Measurements from ENCODE around the gene PRSS56.

PRSS56 gene

GRCh38 chr2:232533944-232534710 lies 13.9 kb downstream of the PRSS56 start:
- no peak for DNase-seq
- Histone ChIP-seq H3K9me3 (ENCODE audit: control insufficient read depth, low read length) (no peaks in the 10 kb centered on the region), H3K27ac (ENCODE audit: insufficient read depth, low read length, poor library complexity, severe bottlenecking) (no peak overlapping the region), H3K4me1 (ENCODE audit: control insufficient read depth, insufficient read depth, low read length, poor library complexity, severe bottlenecking) (no peaks in the 10 kb centered on the region), H3K4me3 (ENCODE audit: insufficient read depth, low read depth, low read length, poor library complexity, severe bottlenecking) (no peak overlapping the region), H3K27me3 (replicated peaks; ENCODE audit: control insufficient read depth, insufficient read depth, low read length, poor library complexity, severe bottlenecking) (no peaks in the 10 kb centered on the region), H3K36me3 (ENCODE audit: control insufficient read depth, insufficient read depth, low read length) (no peaks in the 10 kb centered on the region)

- Histone ChIP-seq H3K36me3 (ENCODE audit: control insufficient read depth, insufficient read depth, low read length) (no peaks in the 10 kb centered on the region), H3K4me3 (ENCODE audit: insufficient read depth, low read depth, low read length, poor library complexity, severe bottlenecking) (no peak overlapping the region), H3K9me3 (ENCODE audit: control insufficient read depth, low read length) (no peaks in the 10 kb centered on the region), H3K4me1 (ENCODE audit: control insufficient read depth, insufficient read depth, low read length, poor library complexity, severe bottlenecking) (no peaks in the 10 kb centered on the region), H3K27ac (ENCODE audit: insufficient read depth, low read length, poor library complexity, severe bottlenecking) (no peak overlapping the region), H3K27me3 (replicated peaks; ENCODE audit: control insufficient read depth, insufficient read depth, low read length, poor library complexity, severe bottlenecking) (no peaks in the 10 kb centered on the region)
- no peak for DNase-seq
These were observed 14.9 kb downstream of the PRSS56 start for GRCh38 chr2:232534940-232535651.

- DNase-seq: no peak
- Histone ChIP-seq H3K4me3 (ENCODE audit: insufficient read depth, low read depth, low read length, poor library complexity, severe bottlenecking) (no peak overlapping the region), H3K36me3 (ENCODE audit: control insufficient read depth, insufficient read depth, low read length) (no peaks in the 10 kb centered on the region), H3K9me3 (ENCODE audit: control insufficient read depth, low read length) (no peaks in the 10 kb centered on the region), H3K27ac (ENCODE audit: insufficient read depth, low read length, poor library complexity, severe bottlenecking) (no peak overlapping the region), H3K4me1 (ENCODE audit: control insufficient read depth, insufficient read depth, low read length, poor library complexity, severe bottlenecking) (no peaks in the 10 kb centered on the region), H3K27me3 (replicated peaks; ENCODE audit: control insufficient read depth, insufficient read depth, low read length, poor library complexity, severe bottlenecking) (no peaks in the 10 kb centered on the region)
These were observed 15.8 kb downstream of the PRSS56 start for GRCh38 chr2:232535761-232536530.

- no peaks in the 10 kb centered on the region for H3K9me3 ChIP-seq (ENCODE audit: control insufficient read depth, low read length)
- H3K36me3 ChIP-seq (ENCODE audit: control insufficient read depth, insufficient read depth, low read length): no peaks in the 10 kb centered on the region
- DNase-seq: no peak
- no peaks in the 10 kb centered on the region for H3K4me1 ChIP-seq (ENCODE audit: control insufficient read depth, insufficient read depth, low read length, poor library complexity, severe bottlenecking)
- no peak overlapping the region for H3K27ac ChIP-seq (ENCODE audit: insufficient read depth, low read length, poor library complexity, severe bottlenecking)
- H3K4me3 ChIP-seq (ENCODE audit: insufficient read depth, low read depth, low read length, poor library complexity, severe bottlenecking): no peak overlapping the region
- H3K27me3 ChIP-seq (replicated peaks; ENCODE audit: control insufficient read depth, insufficient read depth, low read length, poor library complexity, severe bottlenecking): no peaks in the 10 kb centered on the region
These were observed 16.9 kb downstream of the PRSS56 start for GRCh38 chr2:232537079-232537478.

GRCh38 chr2:232537499-232537898 lies 17.3 kb downstream of the PRSS56 start:
- DNase-seq: no peak
- Histone ChIP-seq H3K4me1 (ENCODE audit: control insufficient read depth, insufficient read depth, low read length, poor library complexity, severe bottlenecking) (no peaks in the 10 kb centered on the region), H3K9me3 (ENCODE audit: control insufficient read depth, low read length) (no peaks in the 10 kb centered on the region), H3K4me3 (ENCODE audit: insufficient read depth, low read depth, low read length, poor library complexity, severe bottlenecking) (no peak overlapping the region), H3K36me3 (ENCODE audit: control insufficient read depth, insufficient read depth, low read length) (no peaks in the 10 kb centered on the region), H3K27me3 (replicated peaks; ENCODE audit: control insufficient read depth, insufficient read depth, low read length, poor library complexity, severe bottlenecking) (no peaks in the 10 kb centered on the region), H3K27ac (ENCODE audit: insufficient read depth, low read length, poor library complexity, severe bottlenecking) (no peak overlapping the region)

GRCh38 chr2:232538671-232539070 lies 18.5 kb downstream of the PRSS56 start:
- no peaks in the 10 kb centered on the region for H3K27me3 ChIP-seq (replicated peaks; ENCODE audit: control insufficient read depth, insufficient read depth, low read length, poor library complexity, severe bottlenecking)
- H3K27ac ChIP-seq (ENCODE audit: insufficient read depth, low read length, poor library complexity, severe bottlenecking): no peak overlapping the region
- no peak for DNase-seq
- H3K9me3 ChIP-seq (ENCODE audit: control insufficient read depth, low read length): no peaks in the 10 kb centered on the region
- no peaks in the 10 kb centered on the region for H3K36me3 ChIP-seq (ENCODE audit: control insufficient read depth, insufficient read depth, low read length)
- H3K4me1 ChIP-seq (ENCODE audit: control insufficient read depth, insufficient read depth, low read length, poor library complexity, severe bottlenecking): no peaks in the 10 kb centered on the region
- no peak overlapping the region for H3K4me3 ChIP-seq (ENCODE audit: insufficient read depth, low read depth, low read length, poor library complexity, severe bottlenecking)

GRCh38 chr2:232539298-232540231 lies 19.4 kb downstream of the PRSS56 start, which contains the start of gene CHRNG:
TSS of gene CHRNG (plus strand) at chr2:232539692. CDS start at chr2:232539748, 56 bp downstream.
- no peak within 1 kb of the TSS for H3K27ac ChIP-seq (ENCODE audit: insufficient read depth, low read length, poor library complexity, severe bottlenecking)
- no peak within 1 kb of the TSS for H3K4me3 ChIP-seq (ENCODE audit: insufficient read depth, low read depth, low read length, poor library complexity, severe bottlenecking)
- no peaks in the 10 kb centered on the region for H3K4me1 ChIP-seq (ENCODE audit: control insufficient read depth, insufficient read depth, low read length, poor library complexity, severe bottlenecking)
- H3K9me3 ChIP-seq (ENCODE audit: control insufficient read depth, low read length): no peaks in the 10 kb centered on the region
- H3K36me3 ChIP-seq (ENCODE audit: control insufficient read depth, insufficient read depth, low read length): no peaks in the 10 kb centered on the region
- H3K27me3 ChIP-seq (replicated peaks; ENCODE audit: control insufficient read depth, insufficient read depth, low read length, poor library complexity, severe bottlenecking): no peaks in the 10 kb centered on the region
- DNase-seq: no peak

GRCh38 chr2:232540441-232541041 lies 20.4 kb downstream of the PRSS56 start:
- H3K27ac ChIP-seq (ENCODE audit: insufficient read depth, low read length, poor library complexity, severe bottlenecking): no peak overlapping the region
- H3K9me3 ChIP-seq (ENCODE audit: control insufficient read depth, low read length): no peaks in the 10 kb centered on the region
- H3K4me1 ChIP-seq (ENCODE audit: control insufficient read depth, insufficient read depth, low read length, poor library complexity, severe bottlenecking): no peaks in the 10 kb centered on the region
- no peak for DNase-seq
- no peak overlapping the region for H3K4me3 ChIP-seq (ENCODE audit: insufficient read depth, low read depth, low read length, poor library complexity, severe bottlenecking)
- H3K27me3 ChIP-seq (replicated peaks; ENCODE audit: control insufficient read depth, insufficient read depth, low read length, poor library complexity, severe bottlenecking): no peaks in the 10 kb centered on the region
- peaks cover 2% of the 10 kb centered on the region for H3K36me3 ChIP-seq (ENCODE audit: control insufficient read depth, insufficient read depth, low read length)

All from effector memory CD4-positive, alpha-beta T cell (primary cell).